Lower lobe of right lung (tissue), 2 donors: Measurements from ENCODE around the gene FNBP1. TPM values are rescaled to one million over a fixed set of nuclear protein-coding genes. Genes with fewer than 3 reads are reported as not detected.
"Not testable (repeated sequence)": the region's sequence is repeated elsewhere in the genome, so short reads cannot be mapped to it uniquely, and the experiment has no call there.

Source experiments
- ATAC-seq, 2 donors: fragments of 200-7000 bp; cut with Tn5 transposase; one replicate each; pipeline ENCODE4 v1.9.1; 2020 to 2022; ENCODE audit warnings: mild to moderate bottlenecking in 2 of 2, moderate library complexity in 2 of 2
- DNase-seq: peaks from one replicate; pipeline ENCODE4 v3.0.0-alpha.2; 2020
- H3K27ac ChIP-seq: fragments of 200-600 bp; one replicate; pipeline ENCODE4 v1.8.0; 2022
- H3K27me3 ChIP-seq: fragments of 200-600 bp; one replicate; pipeline ENCODE4 v1.8.0; 2022; ENCODE audit warnings: low read depth
- H3K36me3 ChIP-seq: fragments of 200-600 bp; one replicate; pipeline ENCODE4 v1.8.0; 2022; ENCODE audit warnings: mild to moderate bottlenecking
- H3K4me1 ChIP-seq: fragments of 200-600 bp; one replicate; pipeline ENCODE4 v1.8.0; 2022
- H3K4me3 ChIP-seq: fragments of 200-600 bp; one replicate; pipeline ENCODE4 v1.8.0; 2022; ENCODE audit warnings: mild to moderate bottlenecking
- H3K9me3 ChIP-seq: fragments of 200-600 bp; one replicate; pipeline ENCODE4 v1.8.0; 2022
- CTCF ChIP-seq: fragments of 200-600 bp; IDR thresholded peaks from one replicate; pipeline ENCODE4 v1.8.0; 2022; ENCODE audit warnings: antibody characterized with exemption, mild to moderate bottlenecking
- intact Hi-C: fragments of 100-400 bp; cut with DNase I; formaldehyde crosslinking; loops from one replicate; pipeline ENCODE4 v1.11.0; 2022
- total RNA-seq: library from RNA; stranded (reverse); fragmentation: NEBNext Ultra II Directional; extraction: Animal tissue kit (Norgen Biotek cat#: 25700); gene quantifications from one replicate; pipeline ENCODE4 v1.2.1, GENCODE V29; 2021
- donor health status: DM: no; HTN: yes; CAD: no; lungs with severe emphysema.

FNBP1 gene
- total RNA-seq, 1 donor from 2014 or later = 61.1 TPM

DNA sequence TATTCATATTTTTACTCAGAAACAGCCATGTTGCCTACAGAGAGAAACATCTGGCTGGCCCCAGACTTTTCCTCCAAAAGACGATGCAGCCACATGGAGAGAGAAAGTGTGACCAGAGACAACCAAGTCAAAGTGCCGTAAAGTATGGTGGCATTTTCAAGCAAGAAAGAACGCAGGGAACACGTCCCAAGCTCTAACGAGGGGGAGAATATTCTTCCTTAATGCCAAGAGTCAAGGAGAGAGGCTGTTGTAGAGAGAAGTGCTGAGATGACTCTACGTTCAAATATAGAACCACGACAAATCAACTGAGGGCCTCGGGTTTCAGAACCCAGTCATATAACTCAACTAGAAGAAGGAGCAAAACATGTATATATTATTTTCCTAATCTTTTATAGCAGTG is 55.9 kb downstream of the FNBP1 start:
- intact Hi-C loops = no loop called here
- no peaks in the 10 kb centered on the region for H3K27me3 ChIP-seq
- H3K4me3 ChIP-seq = no peak overlapping the region
- DNase-seq (no peak), ATAC-seq (no peak)
- no peaks in the 10 kb centered on the region for H3K36me3 ChIP-seq
- no peaks in the 10 kb centered on the region for H3K9me3 ChIP-seq
- TF ChIP-seq CTCF = no peak
- H3K27ac ChIP-seq = no peak overlapping the region
- H3K4me1 ChIP-seq = peaks cover 19% of the 10 kb centered on the region

DNA sequence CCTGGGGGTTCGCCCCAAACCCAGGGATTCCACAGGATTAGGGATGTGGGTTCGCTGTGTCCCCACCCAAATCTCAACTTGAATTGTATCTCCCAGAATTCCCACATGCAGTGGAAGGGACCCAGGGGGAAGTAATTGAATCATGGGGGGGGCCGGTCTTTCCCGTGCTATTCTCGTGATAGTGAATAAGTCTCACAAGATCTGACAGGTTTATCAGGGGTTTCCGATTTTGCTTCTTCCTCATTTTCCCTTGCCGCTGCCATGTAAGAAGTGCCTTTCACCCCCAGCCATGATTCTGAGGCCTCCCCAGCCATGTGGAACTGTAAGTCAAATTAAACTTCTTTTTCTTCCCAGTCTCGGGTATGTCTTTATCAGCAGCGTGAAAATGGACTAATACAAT is 58.4 kb downstream of the FNBP1 start:
- H3K4me1 ChIP-seq, DNase-seq, intact Hi-C loops, H3K27me3 ChIP-seq, H3K9me3 ChIP-seq, H3K4me3 ChIP-seq, ATAC-seq, H3K27ac ChIP-seq, H3K36me3 ChIP-seq: not testable (repeated sequence)

GRCh38 chr9:129983891-129984290 is 59.1 kb downstream of the FNBP1 start:
- H3K27ac ChIP-seq = no peak overlapping the region
- no peak for ATAC-seq
- intact Hi-C loops = no loop called here

DNA sequence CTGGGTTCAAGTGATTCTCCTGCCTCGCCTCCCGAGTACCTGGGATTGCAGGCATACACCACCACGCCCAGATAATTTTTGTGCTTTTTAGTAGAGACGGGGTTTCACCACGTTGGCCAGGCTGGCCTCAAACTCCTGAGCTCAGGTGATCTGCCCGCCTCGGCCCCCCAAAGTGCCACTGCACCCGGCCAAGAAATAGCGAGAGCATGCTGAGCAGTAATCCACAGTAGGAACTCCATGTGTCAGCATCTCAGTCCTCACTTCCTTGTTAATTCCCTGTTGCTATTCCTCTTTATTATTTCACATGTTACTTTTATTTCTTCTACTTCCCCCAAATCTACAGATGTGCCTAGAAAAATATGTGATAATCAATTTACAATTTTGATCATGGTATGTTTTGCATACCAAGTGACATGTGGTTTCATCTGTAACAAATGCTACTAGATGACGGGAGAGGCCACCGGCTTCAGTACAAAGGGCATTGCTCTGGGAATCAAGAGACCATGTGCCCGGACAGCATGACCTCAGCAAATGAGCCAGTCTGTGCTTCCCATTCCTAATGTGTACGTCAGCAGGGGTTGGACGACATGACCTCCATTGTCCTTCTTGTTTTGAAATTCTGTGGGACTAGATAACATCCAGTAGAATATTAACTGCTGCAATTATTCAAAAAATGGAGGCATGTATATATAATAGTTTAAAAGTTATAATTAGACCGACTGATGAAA is 61.6 kb downstream of the FNBP1 start:
- TF ChIP-seq CTCF = no peak
- Histone ChIP-seq H3K4me1 (no peaks in the 10 kb centered on the region), H3K4me3 (no peak overlapping the region), H3K27ac (peak overlapping the region; percentile 24), H3K27me3 (no peaks in the 10 kb centered on the region), H3K9me3 (no peaks in the 10 kb centered on the region), H3K36me3 (peaks cover 27% of the 10 kb centered on the region)
- DNase-seq (peak; percentile 53), ATAC-seq (peak; percentile 67 to 73)
- intact Hi-C loops = no loop called here

More at GRCh38 chr9:129983891-129984290, 59.1 kb downstream of the FNBP1 start:
- Histone ChIP-seq H3K4me1 (no peaks in the 10 kb centered on the region), H3K27me3 (no peaks in the 10 kb centered on the region), H3K4me3 (no peak overlapping the region), H3K36me3 (peaks cover 1% of the 10 kb centered on the region), H3K9me3 (no peaks in the 10 kb centered on the region)
- no peak for DNase-seq
- TF ChIP-seq CTCF = no peak

DNA sequence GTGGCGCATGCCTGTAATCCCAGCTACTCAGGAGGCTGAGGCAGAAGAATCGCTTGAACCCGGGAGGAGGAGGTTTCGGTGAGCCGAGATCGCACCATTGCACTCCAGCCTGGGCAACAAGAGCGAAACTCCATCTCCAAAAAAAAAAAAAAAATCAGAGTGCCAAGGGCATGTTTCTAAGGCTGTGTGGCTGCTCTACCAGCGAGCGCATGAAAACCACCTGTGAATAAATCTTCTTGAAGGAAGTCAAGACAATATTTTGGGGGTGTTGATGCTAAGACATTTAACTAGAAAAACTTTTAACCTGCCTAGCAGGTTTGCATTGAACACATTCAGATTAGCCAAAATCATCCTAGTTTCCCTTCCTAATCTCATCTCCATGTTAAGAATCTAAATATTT is 62.8 kb downstream of the FNBP1 start:
- ATAC-seq, H3K4me1 ChIP-seq, intact Hi-C loops, H3K27ac ChIP-seq, H3K9me3 ChIP-seq, DNase-seq, H3K27me3 ChIP-seq, H3K4me3 ChIP-seq: not testable (repeated sequence)
- peaks cover 38% of the 10 kb centered on the region for H3K36me3 ChIP-seq

DNA sequence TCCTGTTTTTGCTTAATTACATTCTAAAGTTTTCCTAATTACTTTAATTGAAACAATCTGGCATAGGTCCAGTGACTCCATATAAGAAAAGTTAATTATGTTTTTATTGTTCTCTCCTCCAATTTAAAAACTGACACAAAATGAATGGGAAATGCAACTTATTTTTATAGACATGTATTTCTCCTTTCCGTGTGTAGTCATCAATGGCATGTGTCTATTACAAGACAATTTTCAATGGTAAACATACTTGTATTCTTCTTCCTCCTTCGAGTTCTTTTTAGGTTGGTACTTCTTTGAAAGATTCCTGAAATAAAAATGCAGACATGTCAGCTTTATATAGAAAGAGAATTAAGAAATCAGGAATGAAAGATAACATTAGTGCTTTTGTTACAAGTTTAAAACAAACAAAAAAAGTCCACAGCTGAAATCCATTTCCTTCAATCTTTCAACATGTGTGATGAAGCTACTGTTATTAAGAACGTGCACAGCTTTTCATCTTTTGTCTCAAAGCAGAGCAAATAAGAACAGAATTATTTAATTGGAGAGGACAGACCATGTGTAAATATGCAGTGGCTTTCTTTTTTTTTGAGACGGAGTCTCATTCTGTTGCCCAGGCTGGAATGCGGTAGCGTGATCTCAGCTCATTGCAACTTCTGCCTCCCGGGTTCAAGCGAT is 63.8 kb downstream of the FNBP1 start:
- no peak for TF ChIP-seq CTCF
- intact Hi-C loops = no loop called here
- ATAC-seq (no peak), DNase-seq (no peak)
- no peak overlapping the region for H3K4me3 ChIP-seq
- peaks cover 48% of the 10 kb centered on the region for H3K36me3 ChIP-seq
- no peak overlapping the region for H3K27ac ChIP-seq
- no peaks in the 10 kb centered on the region for H3K9me3 ChIP-seq
- H3K4me1 ChIP-seq = no peaks in the 10 kb centered on the region
- H3K27me3 ChIP-seq = no peaks in the 10 kb centered on the region
